Neural cell (in vitro differentiated cells): ENCODE data around the gene DZIP1L. TPM values are rescaled to one million over a fixed set of nuclear protein-coding genes. Genes with fewer than 3 reads are reported as not detected.

Experiments
- H2AFZ ChIP-seq: fragments of 200-600, 300-800 bp; sonication (generic), shearing (Covaris generic); 2 replicates; pipeline ENCODE4 v1.6.0; 2014; ENCODE audit warnings: low read depth, mild to moderate bottlenecking, antibody characterized with exemption, low read length, moderate library complexity
- H3F3A ChIP-seq: fragments of 200-600 bp; shearing (Covaris generic); 2 replicates; pipeline ENCODE4 v1.6.1; 2016; ENCODE audit warnings: mild to moderate bottlenecking, moderate library complexity, mixed read lengths, antibody characterized with exemption, low read length; ENCODE audit not compliant: insufficient read depth, poor library complexity, severe bottlenecking
- H3K27ac ChIP-seq: fragments of 200-600, 300-800 bp; sonication (generic), shearing (Covaris generic); 2 replicates; pipeline ENCODE4 v1.5.1; 2014; ENCODE audit warnings: mild to moderate bottlenecking, low read length, moderate library complexity
- H3K27me3 ChIP-seq: fragments of 300-800, 200-600 bp; sonication (generic), shearing (Covaris generic); 2 replicates; pipeline ENCODE4 v1.6.0; 2014; ENCODE audit warnings: mild to moderate bottlenecking, low read depth, low read length, moderate library complexity; ENCODE audit not compliant: insufficient read depth
- H3K36me3 ChIP-seq: fragments of 300-800, 200-600 bp; sonication (generic), shearing (Covaris generic); 2 replicates; pipeline ENCODE4 v1.5.1; 2014; ENCODE audit warnings: mild to moderate bottlenecking, antibody characterized with exemption, low read length, moderate library complexity; ENCODE audit not compliant: insufficient read depth
- H3K4me2 ChIP-seq: fragments of 300-800, 200-600 bp; sonication (generic), shearing (Covaris generic); 2 replicates; pipeline ENCODE4 v1.6.0; 2014; ENCODE audit warnings: mild to moderate bottlenecking, low read length
- H3K4me3 ChIP-seq: fragments of 300-800, 200-600 bp; sonication (generic), shearing (Covaris generic); 2 replicates; pipeline ENCODE4 v1.5.1; 2014; ENCODE audit warnings: mild to moderate bottlenecking, low read length, moderate library complexity
- H3K79me2 ChIP-seq: fragments of 200-600 bp; shearing (Covaris generic); replicated peaks from 2 replicates; pipeline ENCODE4 v1.6.0; 2014; ENCODE audit warnings: mild to moderate bottlenecking, low read length, moderate library complexity; ENCODE audit not compliant: insufficient read depth
- H3K9ac ChIP-seq: fragments of 300-800, 200-600 bp; sonication (generic), shearing (Covaris generic); 2 replicates; pipeline ENCODE4 v1.6.1; 2016; ENCODE audit warnings: mild to moderate bottlenecking, low read length, mixed read lengths
- H3K9me2 ChIP-seq: fragments of 200-600 bp; shearing (Covaris generic); 2 replicates; pipeline ENCODE4 v1.6.1; 2016; ENCODE audit warnings: mild to moderate bottlenecking, low read length, mixed read lengths; ENCODE audit not compliant: insufficient read depth
- H3K9me3 ChIP-seq: fragments of 200-600, 300-800 bp; sonication (generic), shearing (Covaris generic); 2 replicates; pipeline ENCODE4 v1.6.1; 2016; ENCODE audit warnings: mild to moderate bottlenecking, mixed run types, low read length, moderate library complexity, mixed read lengths
- H4K20me1 ChIP-seq: fragments of 200-600 bp; shearing (Covaris generic); 2 replicates; pipeline ENCODE4 v1.6.1; 2016; ENCODE audit warnings: mild to moderate bottlenecking, mixed run types; ENCODE audit not compliant: insufficient read depth
- CTCF ChIP-seq: fragments of 450-650 bp; IDR thresholded peaks from 2 replicates; pipeline ENCODE4 v1.5.1; 2014; ENCODE audit warnings: antibody characterized with exemption, mild to moderate bottlenecking, moderate library complexity; ENCODE audit not compliant: poor library complexity, severe bottlenecking
- EP300 ChIP-seq: fragments of 450-650 bp; conservative IDR thresholded peaks from 2 replicates; pipeline ENCODE4 v1.6.1; 2014; ENCODE audit warnings: antibody characterized with exemption, mild to moderate bottlenecking, moderate library complexity; ENCODE audit not compliant: poor library complexity, severe bottlenecking
- EZH2 ChIP-seq: fragments of 200-600, 300-800 bp; shearing (Covaris generic), sonication (generic); IDR thresholded peaks from 2 replicates; pipeline ENCODE4 v1.6.1; 2014; ENCODE audit warnings: antibody characterized with exemption, low read length, borderline replicate concordance, mild to moderate bottlenecking; ENCODE audit not compliant: insufficient read depth, poor library complexity, severe bottlenecking
- MXI1 ChIP-seq: fragments of 450-650 bp; conservative IDR thresholded peaks from 2 replicates; pipeline ENCODE4 v1.6.1; 2014; ENCODE audit warnings: antibody characterized with exemption, mild to moderate bottlenecking; ENCODE audit not compliant: poor library complexity, severe bottlenecking
- POLR2AphosphoS5 ChIP-seq: IDR thresholded peaks from 2 replicates; pipeline ENCODE4 v1.6.1; 2012
- RAD21 ChIP-seq: fragments of 450-650 bp; conservative IDR thresholded peaks from 2 replicates; pipeline ENCODE4 v1.6.1; 2014; ENCODE audit warnings: antibody characterized with exemption, mild to moderate bottlenecking, moderate library complexity
- REST ChIP-seq: IDR thresholded peaks from 2 replicates; pipeline ENCODE4 v1.6.1; 2012; ENCODE audit warnings: borderline replicate concordance
- SMC3 ChIP-seq: fragments of 450-650 bp; conservative IDR thresholded peaks from 2 replicates; pipeline ENCODE4 v1.6.1; 2014; ENCODE audit warnings: antibody characterized with exemption, mild to moderate bottlenecking, moderate library complexity; ENCODE audit not compliant: poor library complexity
- TAF1 ChIP-seq: IDR thresholded peaks from 2 replicates; pipeline ENCODE4 v1.6.1; 2012; ENCODE audit warnings: low read depth
- polyA plus RNA-seq: library from polyadenylated mRNA; depleted of rRNA; stranded (reverse); fragments of >200 nt; gene quantifications from 2 replicates; pipeline ENCODE4 v1.2.3, GENCODE V29; 2014

Gene DZIP1L
- polyA plus RNA-seq, 1 donor from 2014 or later: 1.7 TPM

DNA sequence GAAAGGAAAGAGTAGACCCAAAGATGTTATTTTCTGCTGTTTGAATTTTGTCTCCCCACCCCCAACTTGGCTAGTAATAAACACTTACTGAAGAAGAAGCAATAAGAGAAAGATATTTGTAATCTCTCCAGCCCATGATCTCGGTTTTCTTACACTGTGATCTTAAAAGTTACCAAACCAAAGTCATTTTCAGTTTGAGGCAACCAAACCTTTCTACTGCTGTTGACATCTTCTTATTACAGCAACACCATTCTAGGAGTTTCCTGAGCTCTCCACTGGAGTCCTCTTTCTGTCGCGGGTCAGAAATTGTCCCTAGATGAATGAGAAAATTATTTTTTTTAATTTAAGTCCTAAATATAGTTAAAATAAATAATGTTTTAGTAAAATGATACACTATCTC lies 83.9 kb downstream of the DZIP1L start:
- no peak overlapping the region for H3K9ac ChIP-seq
- no peak for TF ChIP-seq MXI1
- no peak for TF ChIP-seq TAF1
- TF ChIP-seq EZH2: no peak
- no peak for TF ChIP-seq REST
- no peak for TF ChIP-seq SMC3
- TF ChIP-seq RAD21: no peak
- TF ChIP-seq POLR2AphosphoS5: no peak
- no peak for TF ChIP-seq EP300

GRCh38 chr3:138030734-138031280 lies 84.6 kb downstream of the DZIP1L start:
- Histone ChIP-seq H3K27me3 (no peaks in the 10 kb centered on the region), H3K9me2 (no peaks in the 10 kb centered on the region), H3K4me2 (no peak overlapping the region), H3K79me2 (no peaks in the 10 kb centered on the region), H3K27ac (no peak overlapping the region), H4K20me1 (no peaks in the 10 kb centered on the region), H2AFZ (no peak overlapping the region), H3F3A (no peaks in the 10 kb centered on the region), H3K4me3 (no peak overlapping the region), H3K9me3 (no peaks in the 10 kb centered on the region), H3K36me3 (no peaks in the 10 kb centered on the region), H3K9ac (no peak overlapping the region)
- TF ChIP-seq EP300: no peak
- TF ChIP-seq TAF1: no peak
- no peak for TF ChIP-seq REST
- TF ChIP-seq CTCF: no peak
- TF ChIP-seq POLR2AphosphoS5: no peak
- TF ChIP-seq RAD21: no peak
- TF ChIP-seq EZH2: no peak

More for the DNA sequence above, 83.9 kb downstream of the DZIP1L start:
- H2AFZ ChIP-seq: no peak overlapping the region
- H3F3A ChIP-seq: no peaks in the 10 kb centered on the region
- H4K20me1 ChIP-seq: no peaks in the 10 kb centered on the region
- no peaks in the 10 kb centered on the region for H3K27me3 ChIP-seq
- H3K27ac ChIP-seq: no peak overlapping the region
- no peak overlapping the region for H3K4me3 ChIP-seq
- no peaks in the 10 kb centered on the region for H3K79me2 ChIP-seq
- H3K9me2 ChIP-seq: no peaks in the 10 kb centered on the region
- no peaks in the 10 kb centered on the region for H3K36me3 ChIP-seq
- no peak overlapping the region for H3K4me2 ChIP-seq
- H3K9me3 ChIP-seq: no peaks in the 10 kb centered on the region
